ENCODE measurements around the gene KIF25.

KIF25 gene

GRCh38 chr6:168037242-168037641 lies 39.8 kb downstream of the KIF25 start:
- no peaks in the 10 kb centered on the region for H3K79me2 ChIP-seq (ENCODE audit: insufficient read depth, low read length)
- no peaks in the 10 kb centered on the region for H3K9me2 ChIP-seq (replicated peaks; ENCODE audit: low read depth, low read length)
- no peak overlapping the region for H2AFZ ChIP-seq (ENCODE audit: low read length)
- no peak overlapping the region for H3K4me2 ChIP-seq (ENCODE audit: low read depth, low read length, poor library complexity, severe bottlenecking)
- no peak overlapping the region for H3K4me3 ChIP-seq (ENCODE audit: low read length, poor library complexity, severe bottlenecking)
- no peak for TF ChIP-seq EZH2phosphoT487 (IDR thresholded peaks at IDR 0.05; ENCODE audit: borderline replicate concordance)
- TF ChIP-seq CTCF (conservative IDR thresholded peaks at IDR 0.05; ENCODE audit: low read length): no peak
- no peaks in the 10 kb centered on the region for H4K20me1 ChIP-seq (ENCODE audit: insufficient read depth, low read length, poor library complexity, severe bottlenecking)
- no peak overlapping the region for H3K9ac ChIP-seq (ENCODE audit: low read depth, low read length, poor library complexity, severe bottlenecking)
- no peaks in the 10 kb centered on the region for H3F3A ChIP-seq (ENCODE audit: low read depth)
- H3K27me3 ChIP-seq (ENCODE audit: insufficient read depth, low read length, poor library complexity, severe bottlenecking): no peaks in the 10 kb centered on the region
- H3K36me3 ChIP-seq (ENCODE audit: insufficient read depth, low read length): no peaks in the 10 kb centered on the region
- H3K9me3 ChIP-seq (ENCODE audit: insufficient read depth, low read depth, low read length): peaks cover 9% of the 10 kb centered on the region; the same call in 1 of the 2 replicates
- H3K4me1 ChIP-seq (ENCODE audit: insufficient read depth, low read length, poor library complexity, severe bottlenecking): no peaks in the 10 kb centered on the region

DNA sequence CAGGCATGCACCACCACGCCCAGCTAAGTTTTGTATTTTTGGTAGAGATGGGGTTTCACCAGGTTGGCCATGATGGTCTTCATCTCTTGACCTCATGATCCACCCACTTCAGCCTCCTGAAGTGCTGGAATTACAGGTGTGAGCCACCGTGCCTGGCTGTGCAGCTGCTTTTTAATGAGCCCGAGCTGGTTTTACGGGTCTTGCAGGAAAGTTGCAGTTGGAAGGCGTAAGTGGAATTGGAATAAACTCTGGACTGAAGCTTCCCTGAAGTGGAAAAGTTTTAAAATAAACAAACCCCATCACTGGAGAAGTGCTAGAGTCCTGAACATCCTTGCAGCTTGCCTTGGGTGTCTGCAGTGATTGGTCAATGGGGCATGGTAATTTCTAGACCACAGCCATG lies 40.4 kb downstream of the KIF25 start:
- Histone ChIP-seq H3F3A (ENCODE audit: low read depth) (no peaks in the 10 kb centered on the region), H4K20me1 (ENCODE audit: insufficient read depth, low read length, poor library complexity, severe bottlenecking) (no peaks in the 10 kb centered on the region), H3K79me2 (ENCODE audit: insufficient read depth, low read length) (no peaks in the 10 kb centered on the region), H3K4me1 (ENCODE audit: insufficient read depth, low read length, poor library complexity, severe bottlenecking) (no peaks in the 10 kb centered on the region), H2AFZ (ENCODE audit: low read length) (no peak overlapping the region), H3K4me2 (ENCODE audit: low read depth, low read length, poor library complexity, severe bottlenecking) (no peak overlapping the region), H3K36me3 (ENCODE audit: insufficient read depth, low read length) (no peaks in the 10 kb centered on the region), H3K9me3 (ENCODE audit: insufficient read depth, low read depth, low read length) (peaks cover 9% of the 10 kb centered on the region; the same call in 1 of the 2 replicates), H3K27me3 (ENCODE audit: insufficient read depth, low read length, poor library complexity, severe bottlenecking) (no peaks in the 10 kb centered on the region), H3K9ac (ENCODE audit: low read depth, low read length, poor library complexity, severe bottlenecking) (no peak overlapping the region), H3K4me3 (ENCODE audit: low read length, poor library complexity, severe bottlenecking) (no peak overlapping the region), H3K9me2 (replicated peaks; ENCODE audit: low read depth, low read length) (no peaks in the 10 kb centered on the region)
- no peak for TF ChIP-seq CTCF (conservative IDR thresholded peaks at IDR 0.05; ENCODE audit: low read length)
- no peak for TF ChIP-seq EZH2phosphoT487 (IDR thresholded peaks at IDR 0.05; ENCODE audit: borderline replicate concordance)

DNA sequence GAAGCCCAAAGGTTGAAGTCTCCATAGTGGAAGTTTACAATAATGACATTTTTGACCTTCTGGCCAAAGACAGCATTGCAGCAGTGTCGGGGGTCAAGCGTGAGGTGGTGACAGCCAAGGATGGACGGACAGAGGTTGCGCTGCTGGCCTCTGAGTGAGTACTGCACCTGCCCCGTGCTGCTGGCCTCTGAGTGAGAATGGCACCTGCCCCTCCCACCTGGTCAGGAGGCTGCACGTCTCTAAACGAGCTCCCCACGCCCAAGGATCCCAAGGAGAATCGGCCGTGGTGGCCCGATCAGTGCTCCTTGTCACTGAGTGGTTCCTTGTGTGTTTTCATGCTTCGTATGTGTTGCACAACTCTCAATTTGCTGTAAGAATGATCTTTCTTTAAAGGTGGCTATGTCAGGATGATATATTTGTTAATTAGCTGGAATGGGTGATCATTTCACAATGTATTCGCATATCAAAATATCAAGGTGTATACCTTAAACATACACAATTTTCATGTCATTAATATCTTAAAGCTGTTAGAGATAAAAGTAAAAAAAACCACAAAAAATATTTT lies 41.2 kb downstream of the KIF25 start:
- H3F3A ChIP-seq (ENCODE audit: low read depth): no peaks in the 10 kb centered on the region
- no peaks in the 10 kb centered on the region for H3K4me1 ChIP-seq (ENCODE audit: insufficient read depth, low read length, poor library complexity, severe bottlenecking)
- no peak for TF ChIP-seq CTCF (conservative IDR thresholded peaks at IDR 0.05; ENCODE audit: low read length)
- no peak for TF ChIP-seq EZH2phosphoT487 (IDR thresholded peaks at IDR 0.05; ENCODE audit: borderline replicate concordance)
- no peaks in the 10 kb centered on the region for H3K79me2 ChIP-seq (ENCODE audit: insufficient read depth, low read length)
- no peak overlapping the region for H3K4me2 ChIP-seq (ENCODE audit: low read depth, low read length, poor library complexity, severe bottlenecking)
- no peak overlapping the region for H3K4me3 ChIP-seq (ENCODE audit: low read length, poor library complexity, severe bottlenecking)
- no peaks in the 10 kb centered on the region for H4K20me1 ChIP-seq (ENCODE audit: insufficient read depth, low read length, poor library complexity, severe bottlenecking)
- H2AFZ ChIP-seq (ENCODE audit: low read length): no peak overlapping the region
- no peaks in the 10 kb centered on the region for H3K9me2 ChIP-seq (replicated peaks; ENCODE audit: low read depth, low read length)
- no peaks in the 10 kb centered on the region for H3K36me3 ChIP-seq (ENCODE audit: insufficient read depth, low read length)
- peaks cover 9% of the 10 kb centered on the region; the same call in 1 of the 2 replicates for H3K9me3 ChIP-seq (ENCODE audit: insufficient read depth, low read depth, low read length)
- H3K9ac ChIP-seq (ENCODE audit: low read depth, low read length, poor library complexity, severe bottlenecking): no peak overlapping the region
- H3K27me3 ChIP-seq (ENCODE audit: insufficient read depth, low read length, poor library complexity, severe bottlenecking): no peaks in the 10 kb centered on the region

Measured in Loucy (cell line).